Kidney capillary endothelial cell (primary cell): Measurements from ENCODE around the gene TBL1X.

ENCODE experiments used
- DNase-seq: peaks from one replicate; pipeline ENCODE4 v3.0.0-alpha.2; 2018; ENCODE audit warnings: low spot score

The TBL1X gene

DNA sequence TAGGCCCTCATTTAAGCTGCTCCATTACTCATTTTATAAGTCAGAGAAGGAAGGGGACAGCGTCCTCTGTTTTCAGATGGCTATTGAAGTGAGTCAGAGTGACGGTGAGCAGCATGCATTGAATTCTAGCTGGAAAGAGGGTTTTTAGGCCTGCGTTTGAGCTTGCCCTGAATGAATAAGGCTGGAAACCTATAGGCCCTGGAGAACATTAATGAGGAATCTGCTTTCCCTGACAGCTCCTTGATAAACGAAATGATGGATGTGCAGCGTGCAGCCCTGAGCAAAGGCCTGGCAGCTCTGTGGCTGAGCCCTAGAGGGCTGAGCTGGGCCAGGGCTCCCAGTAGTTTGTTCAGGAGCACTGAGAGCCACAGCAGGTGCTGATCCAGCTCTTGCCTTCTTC, 33.4 kb downstream of the TBL1X start:
- no peak for DNase-seq

DNA sequence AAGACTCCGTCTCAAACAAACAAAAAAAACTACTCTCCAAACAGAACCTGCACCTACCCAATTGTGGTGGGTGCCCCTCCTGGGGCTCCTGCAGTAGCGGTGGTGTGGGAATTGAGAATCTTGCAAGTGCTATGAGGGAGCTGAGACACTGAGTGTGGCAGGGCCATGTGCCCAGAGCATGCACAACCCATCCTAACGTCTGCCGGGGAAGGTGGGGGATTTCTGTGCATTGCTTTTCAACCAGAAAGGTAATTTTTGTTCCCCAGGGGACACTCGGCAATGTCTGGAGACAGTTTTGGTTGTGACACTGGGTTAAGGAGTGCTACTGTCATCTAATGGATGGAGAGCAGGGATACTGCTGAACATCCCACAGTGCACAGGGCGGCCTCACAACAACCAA, 35.7 kb downstream of the TBL1X start:
- DNase-seq: no peak

DNA sequence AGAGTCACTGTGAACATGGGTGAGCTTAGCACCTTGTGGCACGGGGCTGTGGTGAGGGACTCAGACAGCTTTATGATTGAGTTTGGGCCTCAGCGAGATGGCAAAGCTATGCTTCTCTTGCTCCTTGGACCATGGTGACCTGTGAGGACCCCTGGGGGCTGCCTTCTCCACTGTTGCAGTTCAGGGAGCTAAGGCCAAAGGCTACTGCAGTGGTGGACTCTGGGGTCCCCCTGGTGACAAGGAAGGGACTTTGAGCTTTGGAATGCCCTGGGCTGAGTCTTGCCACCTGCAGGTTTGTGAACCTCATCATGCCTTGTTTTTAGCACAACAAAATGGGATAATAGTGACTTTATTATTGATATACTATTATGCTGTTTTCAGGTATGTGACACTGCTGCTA, 36.5 kb downstream of the TBL1X start:
- DNase-seq: no peak

DNA sequence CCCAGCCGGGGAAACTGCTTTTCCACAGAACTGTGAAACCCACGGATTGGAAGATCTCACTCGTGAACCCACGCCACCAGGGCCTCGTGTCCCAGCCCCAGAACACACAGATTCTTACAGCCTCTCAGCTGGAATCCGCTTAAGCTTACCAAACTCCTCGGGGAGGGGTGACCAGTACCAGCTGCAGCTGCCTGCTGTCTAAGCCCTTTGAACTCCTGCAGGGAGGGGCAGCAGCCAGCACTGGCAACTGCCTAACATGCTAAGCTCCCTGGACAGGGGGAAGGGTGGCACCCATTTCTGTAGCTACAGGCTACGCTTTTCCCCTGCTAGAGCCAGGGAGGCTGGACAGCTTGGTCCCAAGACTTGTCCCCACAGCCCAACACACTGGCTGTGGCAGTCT, 38.4 kb downstream of the TBL1X start:
- no peak for DNase-seq

DNA sequence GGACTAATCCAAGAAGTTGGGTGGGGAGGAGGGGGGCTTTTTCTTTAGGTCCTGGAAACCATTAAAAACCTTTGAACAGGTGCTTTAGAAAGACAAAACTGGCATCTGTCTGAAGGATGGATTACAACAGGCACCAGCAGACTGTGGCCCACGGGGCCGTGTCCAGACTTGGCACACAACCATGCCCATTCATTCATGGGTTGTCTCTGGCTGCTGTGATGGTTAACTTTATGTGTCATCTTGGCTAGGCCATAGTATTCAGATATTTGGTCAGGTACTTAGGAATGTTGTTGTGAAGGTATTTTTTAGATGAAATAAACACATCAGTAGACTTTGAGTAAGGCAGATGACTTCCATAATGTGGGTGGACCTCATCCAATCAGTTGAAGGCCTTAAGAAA, 45.5 kb downstream of the TBL1X start:
- no peak for DNase-seq

DNA sequence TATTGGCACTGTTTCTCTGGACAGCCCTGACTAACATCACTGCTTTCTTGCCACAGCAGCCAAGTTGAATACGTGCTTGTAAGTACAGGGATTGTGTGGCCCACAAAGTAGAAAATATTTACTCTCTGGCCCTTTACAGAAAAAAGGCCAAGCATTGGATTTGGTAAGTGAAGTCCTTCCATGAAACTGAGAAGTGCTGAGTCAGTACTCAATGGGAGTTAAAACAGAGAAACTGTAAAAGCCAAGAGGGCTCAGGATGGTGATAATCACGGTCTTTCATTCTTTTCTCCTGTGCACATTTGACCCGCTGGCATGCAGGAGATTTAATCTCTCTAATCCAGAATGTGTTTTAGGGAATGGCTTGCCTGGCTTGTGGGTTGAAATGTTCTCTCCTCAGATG, 46.1 kb downstream of the TBL1X start:
- no peak for DNase-seq

DNA sequence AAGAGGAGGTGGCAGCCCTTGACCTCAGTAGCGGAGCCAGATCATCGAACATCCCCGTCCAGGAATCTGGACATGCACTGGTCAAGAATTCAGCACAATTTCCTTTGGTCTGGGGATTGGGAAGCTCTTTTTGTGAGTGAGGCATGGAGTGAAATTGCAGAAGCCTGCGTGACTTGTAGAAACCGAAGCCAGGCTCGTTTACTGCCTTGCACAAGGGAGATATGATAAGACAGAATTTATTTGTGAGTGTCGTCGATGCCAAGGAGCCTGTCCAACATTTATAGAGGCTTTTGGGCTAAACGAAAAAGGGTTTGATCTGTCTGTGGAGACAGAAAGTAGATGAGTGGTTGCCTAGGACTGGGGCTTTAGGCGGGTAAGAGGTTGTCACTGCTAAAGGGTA, 50.6 kb downstream of the TBL1X start:
- DNase-seq: no peak

DNA sequence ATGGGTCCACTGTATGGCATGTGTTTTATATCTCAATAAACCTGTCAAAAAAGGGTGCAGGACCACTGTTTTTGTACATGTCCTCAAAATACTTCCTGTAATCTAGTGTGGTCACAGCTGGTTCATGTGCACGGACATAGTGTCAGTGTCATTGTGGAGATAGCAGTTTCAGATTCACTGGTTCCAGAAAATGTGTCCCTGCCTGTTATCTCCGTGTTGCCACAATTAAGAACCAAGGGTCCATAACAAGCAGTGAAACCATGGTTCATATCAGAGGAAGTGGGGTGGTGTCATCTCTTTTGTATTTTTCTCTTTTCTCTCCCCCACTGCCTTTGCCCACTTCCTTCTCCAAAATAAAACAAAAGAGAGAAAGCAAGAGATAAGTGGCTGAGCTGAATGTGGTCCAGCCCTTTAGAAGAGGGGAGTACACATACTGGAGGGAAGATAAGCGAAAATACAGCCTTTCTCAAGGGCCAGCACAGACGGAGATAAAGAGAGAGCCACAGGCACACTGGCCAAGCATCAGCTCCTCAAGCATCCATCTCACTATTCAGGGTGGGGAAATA, 51.2 kb downstream of the TBL1X start:
- DNase-seq: no peak

DNA sequence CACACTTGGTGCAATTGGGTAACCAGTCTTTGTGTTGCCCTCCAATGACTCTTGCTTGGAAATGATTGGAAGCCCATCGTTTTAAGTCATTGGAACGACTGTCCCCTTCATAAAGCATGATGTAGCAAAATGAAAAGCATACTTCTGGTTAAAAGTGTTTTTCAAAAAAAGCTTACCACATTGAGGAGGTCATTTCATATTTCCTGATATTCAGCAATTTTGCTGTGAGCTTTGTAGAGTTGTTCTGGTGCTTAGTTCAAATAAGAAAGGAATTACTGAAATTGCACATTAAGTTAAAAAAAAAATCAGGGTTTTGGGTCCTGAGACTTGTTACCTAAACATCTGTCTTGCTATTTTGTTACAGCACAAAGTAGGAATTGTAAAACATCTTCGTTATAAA, 51.8 kb downstream of the TBL1X start:
- DNase-seq: no peak

DNA sequence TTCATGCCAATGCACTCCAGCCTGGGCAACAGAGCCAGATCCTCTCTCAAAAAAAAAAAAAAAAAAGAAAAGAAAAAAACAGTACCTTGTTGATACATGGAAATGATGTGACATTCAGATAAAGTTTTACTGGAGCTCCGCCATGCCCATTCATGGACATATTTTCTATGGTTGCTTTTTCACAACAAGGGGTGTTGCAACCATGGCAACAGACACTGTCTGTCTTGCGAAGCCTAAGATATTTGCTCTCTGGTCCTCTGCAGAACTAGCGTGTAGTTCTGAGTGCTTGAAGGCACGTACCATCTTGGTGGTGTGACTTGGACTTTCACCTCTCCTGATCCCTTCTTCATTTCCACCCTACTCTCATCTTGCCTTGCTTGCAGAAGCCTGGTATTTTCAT, 53.2 kb downstream of the TBL1X start:
- DNase-seq: no peak

DNA sequence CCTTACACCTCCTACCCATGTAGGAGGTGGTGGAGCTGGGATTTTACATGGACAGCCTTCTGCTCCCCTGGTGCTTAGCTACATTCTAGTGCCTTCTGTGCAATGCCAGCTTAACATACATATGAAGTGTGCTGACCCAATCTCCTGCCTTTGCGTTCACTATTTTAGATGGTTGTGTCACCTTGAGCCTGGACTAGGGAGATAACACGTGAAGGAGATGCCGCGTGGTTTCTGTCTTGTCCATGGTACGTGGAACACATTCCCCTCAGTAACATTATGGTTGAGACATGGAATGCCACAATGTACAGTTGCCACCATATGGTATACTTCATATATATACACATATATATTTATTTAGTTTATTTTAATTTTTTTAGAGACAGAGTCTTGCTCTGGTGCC, 54.0 kb downstream of the TBL1X start:
- DNase-seq: no peak

DNA sequence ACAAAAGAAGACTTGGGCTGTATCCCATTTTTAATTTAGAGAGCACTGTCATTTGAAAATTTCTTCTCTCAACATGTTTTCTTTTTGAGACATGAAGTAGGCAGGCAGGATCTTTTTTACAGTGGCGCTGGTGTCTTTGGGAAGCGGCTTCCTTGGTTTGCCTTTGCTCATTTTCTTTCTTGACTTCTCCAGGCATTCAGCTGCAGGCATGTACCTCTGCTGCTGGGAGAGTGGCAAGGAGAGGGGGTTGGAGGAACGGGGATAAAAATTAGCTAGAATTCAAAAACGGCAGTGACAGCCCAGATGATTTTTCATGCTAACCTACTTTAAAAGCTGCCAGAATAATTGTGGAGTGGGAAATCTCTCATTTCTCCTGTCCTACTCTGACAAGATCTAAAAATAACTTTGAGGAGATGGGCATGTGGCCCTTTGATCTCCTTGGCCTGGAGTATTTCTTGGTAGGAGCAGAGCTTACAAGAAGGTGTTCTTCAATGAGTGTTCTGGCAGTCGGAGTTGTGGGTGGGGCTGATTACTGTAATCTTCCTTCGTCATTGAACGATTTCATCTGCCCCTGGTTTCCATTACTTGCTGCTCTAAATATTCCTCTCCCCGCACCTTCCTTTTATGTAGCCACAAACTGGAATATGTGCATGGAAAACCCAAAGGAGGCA, 54.8 kb downstream of the TBL1X start:
- no peak for DNase-seq

DNA sequence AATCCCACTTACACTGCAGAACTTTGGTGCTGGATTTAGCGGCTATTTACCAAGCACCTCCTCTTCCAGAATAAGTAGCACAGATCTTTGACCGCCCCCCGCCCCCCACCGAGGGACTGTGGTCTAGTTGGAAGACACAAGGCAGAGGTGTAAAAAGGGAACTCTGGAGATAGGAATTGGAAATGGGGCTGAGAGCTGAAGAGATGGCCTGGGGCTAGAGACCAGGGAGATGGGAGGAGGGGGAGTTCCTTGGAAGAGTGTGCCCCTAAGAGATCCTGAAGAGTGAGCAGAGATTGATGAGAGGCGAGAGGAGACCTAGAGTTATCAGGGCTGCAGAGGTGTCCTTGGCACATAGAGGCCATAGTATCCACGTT, 55.3 kb downstream of the TBL1X start:
- DNase-seq: no peak

DNA sequence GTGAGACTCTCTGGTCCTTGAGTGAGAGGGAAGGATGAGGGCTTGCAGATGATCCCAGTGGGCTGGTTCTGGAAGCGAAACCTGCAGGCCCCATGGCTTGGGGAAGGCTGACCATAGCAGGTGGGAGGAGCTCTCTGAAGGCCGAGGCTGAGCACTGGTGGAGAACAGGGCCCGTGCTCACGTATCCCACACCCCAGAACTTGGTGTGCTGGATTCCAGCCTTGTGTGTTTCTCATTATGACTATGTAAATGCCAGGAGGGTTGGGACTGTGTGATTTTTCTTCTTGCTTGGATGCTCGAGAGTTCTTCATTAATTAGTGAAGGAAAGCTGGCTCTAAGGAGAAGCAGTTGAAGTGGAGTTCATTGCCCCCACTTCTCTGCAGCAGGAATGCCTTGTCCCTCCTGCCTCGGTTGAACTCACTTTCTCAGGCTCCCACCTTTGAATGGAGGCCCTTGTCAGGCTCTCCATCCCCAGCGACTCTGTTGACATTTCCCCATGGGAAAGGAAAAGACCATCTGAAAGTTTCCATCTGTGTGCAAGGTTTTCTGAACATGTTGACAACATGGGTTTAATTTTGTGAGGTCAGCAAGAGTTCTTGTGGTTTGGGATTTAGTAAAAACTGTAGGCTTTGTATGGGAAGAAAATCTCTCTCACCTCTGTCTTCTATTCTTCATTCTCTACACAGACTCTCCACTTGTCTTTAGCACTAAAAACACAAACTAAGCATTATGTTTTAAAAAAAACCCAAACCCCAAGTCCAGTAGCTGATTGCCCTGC, 57.7 kb downstream of the TBL1X start:
- DNase-seq: no peak

DNA sequence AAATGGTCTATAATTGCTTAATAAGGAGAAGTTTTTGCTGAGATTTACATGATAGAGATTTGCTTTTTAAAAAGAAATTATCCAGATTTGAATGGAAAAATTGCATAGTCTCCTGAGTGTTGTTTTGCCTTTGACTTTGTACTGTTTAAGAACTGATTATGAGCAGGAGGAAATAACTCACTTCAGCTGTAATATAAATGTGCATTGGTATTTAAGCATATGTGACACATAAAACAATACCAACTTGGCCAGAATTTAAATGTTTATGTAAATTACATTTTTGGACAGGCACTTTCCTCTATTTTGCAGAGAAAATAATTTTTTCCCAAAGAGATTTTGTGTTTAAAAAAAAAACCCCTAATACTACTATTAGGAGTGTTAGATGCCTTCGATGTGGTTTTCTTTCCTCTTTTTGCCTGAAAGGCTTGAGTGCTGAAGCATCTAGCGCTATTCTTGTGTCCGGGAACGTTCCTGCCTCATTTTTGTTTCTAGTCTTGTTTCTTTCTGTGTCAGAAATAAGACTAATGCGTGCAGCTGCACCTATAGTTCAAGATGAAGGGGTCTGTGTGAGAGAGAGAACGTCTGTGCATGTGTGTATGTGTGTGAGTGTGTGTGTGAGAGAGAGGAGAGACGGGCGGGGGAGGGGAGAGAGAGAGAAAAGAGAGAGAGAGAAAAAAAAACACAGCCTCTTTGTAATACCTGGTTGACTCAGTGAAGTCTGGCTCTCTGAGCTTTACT, 60.8 kb downstream of the TBL1X start:
- no peak for DNase-seq

DNA sequence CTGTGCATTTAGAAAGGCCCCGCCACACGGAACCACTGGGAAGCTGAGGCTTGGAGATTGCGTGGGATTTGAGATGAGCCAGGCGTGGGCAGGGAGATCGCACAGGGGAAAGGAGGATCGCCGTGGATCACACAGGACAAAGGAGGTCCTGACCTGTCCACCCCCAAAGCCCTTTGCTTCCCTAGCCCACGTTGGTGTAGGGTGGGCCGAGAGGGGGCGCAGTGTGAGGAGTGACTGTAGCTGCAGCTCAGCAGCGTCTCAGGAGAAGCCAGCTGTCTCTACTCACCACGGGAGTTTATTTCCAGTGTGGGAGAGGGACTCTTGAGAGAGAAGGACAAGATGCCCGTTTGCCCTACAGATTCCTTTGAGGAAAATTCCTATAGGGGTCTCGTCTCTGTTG, 62.1 kb downstream of the TBL1X start:
- no peak for DNase-seq

DNA sequence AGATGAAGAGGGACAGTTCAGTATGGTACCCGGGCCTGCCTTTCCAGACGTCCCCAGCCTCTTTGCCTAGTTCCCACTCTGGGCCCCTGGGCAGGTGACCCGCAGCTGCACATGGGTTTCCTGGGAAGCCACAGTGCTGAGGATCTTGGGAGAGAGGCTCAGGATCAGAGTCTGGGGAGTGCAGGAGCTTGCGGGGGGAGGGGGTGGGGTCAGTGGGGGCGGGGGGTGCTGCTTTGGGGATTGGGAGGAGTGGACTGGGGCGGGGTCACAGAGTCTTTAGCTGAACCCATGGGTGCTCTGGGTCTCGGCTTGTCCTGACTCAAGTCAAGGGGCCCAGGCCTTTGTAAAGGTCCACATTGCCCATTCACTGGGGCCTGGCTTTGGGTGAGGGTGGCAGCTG, 63.6 kb downstream of the TBL1X start:
- no peak for DNase-seq

DNA sequence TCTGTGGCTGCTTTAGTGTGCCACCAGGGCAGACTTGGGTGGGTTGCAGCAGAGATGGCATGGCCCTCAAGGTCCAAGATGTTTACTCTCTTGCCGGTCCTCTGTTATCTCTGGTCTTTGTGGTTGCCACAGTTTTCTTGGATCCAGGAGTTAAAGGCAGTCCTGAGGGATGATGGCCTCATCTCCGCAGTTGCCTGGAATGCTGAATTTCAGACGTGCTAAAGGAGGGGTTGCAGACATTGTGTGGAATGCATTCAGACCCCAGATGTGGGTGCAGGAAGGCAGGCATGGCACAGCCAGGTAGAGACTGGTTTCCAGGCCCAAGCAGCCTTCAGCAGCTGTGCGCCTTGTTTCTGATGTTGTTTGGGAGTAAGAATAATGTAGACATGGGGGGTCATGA, 64.4 kb downstream of the TBL1X start:
- DNase-seq: no peak

DNA sequence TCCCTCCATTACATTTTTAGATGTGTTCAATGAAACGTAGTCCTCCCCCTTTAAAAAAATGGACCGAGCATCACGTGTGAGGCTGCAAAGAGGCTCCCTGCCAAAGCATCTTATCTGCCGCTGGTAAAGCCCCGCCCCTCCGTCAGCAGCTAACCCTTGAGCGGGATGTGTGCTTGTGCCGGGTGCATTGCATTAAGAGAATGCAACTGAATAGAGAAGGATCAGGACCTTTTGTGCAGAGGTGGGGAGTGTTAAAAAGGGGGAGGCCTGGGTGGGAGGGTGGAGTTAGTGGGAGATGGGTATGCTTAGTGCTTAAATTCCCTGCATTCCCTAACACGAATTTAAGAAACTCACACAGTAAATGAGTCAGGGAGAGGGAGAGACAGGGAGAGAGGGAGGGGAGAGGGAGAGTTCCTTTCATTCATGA, 66.0 kb downstream of the TBL1X start:
- DNase-seq: peak; percentile 21

DNA sequence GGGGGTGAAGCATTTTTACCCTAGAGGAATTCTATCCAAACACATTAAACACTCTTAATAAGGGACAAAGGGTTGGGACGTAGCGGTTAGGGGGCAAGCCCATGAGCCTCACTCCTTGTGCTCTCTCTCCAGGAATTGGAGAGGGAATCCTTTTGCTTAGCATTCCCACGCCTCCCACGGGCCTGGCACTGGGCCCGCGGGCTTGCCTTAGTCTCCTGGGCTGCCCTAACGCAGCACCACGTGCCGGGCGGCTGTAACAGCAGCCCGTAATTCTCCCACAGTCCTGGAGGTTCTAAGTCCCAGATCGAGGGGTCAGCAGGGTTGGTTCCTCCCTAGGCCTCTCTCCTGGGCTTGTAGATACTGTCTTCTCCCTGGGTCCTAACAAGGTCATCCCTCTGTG, 67.5 kb downstream of the TBL1X start:
- DNase-seq: no peak

DNA sequence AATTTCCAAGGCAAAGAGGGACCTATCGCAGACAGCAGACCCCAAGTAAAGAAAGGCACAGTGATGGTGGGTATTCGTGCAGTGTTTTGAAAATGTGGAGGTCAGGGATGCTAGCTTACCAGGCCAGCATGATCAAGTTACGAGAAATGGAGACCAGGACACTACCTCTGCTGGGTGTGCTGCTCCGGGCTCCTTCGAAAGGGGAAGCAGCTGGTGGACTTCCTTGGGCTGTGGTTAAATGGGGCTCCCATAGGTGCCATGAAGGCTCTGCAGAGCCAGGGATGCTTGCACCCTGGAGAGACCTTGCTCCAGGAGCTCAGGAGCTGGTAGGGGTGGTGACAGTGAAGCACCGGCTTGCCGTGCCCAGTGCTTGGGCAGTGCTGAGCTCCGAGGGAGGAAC, 68.8 kb downstream of the TBL1X start:
- no peak for DNase-seq

DNA sequence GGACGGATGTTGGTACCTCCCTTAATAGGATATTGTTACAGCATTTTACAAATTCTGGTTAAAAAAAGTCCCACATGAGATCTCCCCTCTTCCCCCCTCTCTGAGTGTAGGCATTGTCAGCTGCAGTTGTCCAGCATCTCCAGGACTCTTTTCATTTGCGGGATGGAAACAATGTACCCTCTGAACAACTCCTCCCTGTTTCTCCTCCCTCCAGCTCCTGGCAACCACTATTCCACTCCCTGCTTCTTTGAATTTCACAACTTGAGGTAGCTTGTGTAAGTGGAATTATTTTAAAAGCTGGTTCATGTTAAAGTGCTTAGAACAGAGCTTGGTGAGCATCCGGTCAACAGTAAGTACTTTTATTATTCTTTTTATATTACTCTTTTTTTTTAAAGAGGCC, 69.8 kb downstream of the TBL1X start:
- DNase-seq: no peak

DNA sequence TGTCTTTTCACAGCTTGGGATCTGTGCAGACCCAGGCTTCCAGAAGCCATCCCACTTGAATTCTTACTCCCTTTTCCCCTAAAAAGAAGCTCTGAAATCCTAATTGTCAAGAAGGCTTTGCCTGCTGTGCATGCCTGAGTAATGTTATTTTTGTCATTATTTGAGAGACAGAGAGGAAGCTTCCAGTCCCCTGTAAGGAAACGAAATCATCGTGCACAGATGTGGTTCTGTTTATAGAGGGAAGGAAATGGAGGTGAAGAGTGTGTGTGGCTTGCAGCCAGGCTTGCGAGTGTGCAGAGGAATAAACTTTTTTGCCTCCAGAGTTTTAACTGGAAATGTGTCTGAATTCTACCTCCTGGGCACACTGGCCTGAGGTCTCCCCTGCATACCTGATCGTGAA, 70.2 kb downstream of the TBL1X start:
- peak; percentile 9 for DNase-seq
